Common myeloid progenitor, CD34-positive (primary cell): ENCODE measurements around the gene LSAMP.

Source experiments
- CTCF ChIA-PET: fragments of 350-600 bp; sonication (Branson Sonifier 250); formaldehyde crosslinking; loops from one replicate; lab custom pipeline; 2021; ENCODE audit warnings: antibody characterized with exemption; lab: Charles Lee
- POLR2A ChIA-PET: fragments of 350-600 bp; sonication (Branson Sonifier 250); formaldehyde crosslinking; loops from one replicate; lab custom pipeline; 2021; ENCODE audit warnings: antibody characterized with exemption; lab: Charles Lee
- DNase-seq, 3 donors: peaks; one replicate each; pipeline versions ENCODE4 v3.0.0 to v3.0.0-alpha.2; 2013
- H3K27ac ChIP-seq, 2 experiments: 1 replicate in 1 of 2; 2 replicates in 1 of 2; pipeline ENCODE4 v1.7.0; 2013; ENCODE audit warnings: inconsistent platforms in 2 of 2, low read length in 2 of 2, mild to moderate bottlenecking in 2 of 2, low read depth in 1 of 2, moderate library complexity in 1 of 2; ENCODE audit not compliant: severe bottlenecking in 2 of 2, insufficient read depth in 1 of 2, poor library complexity in 1 of 2
- H3K27me3 ChIP-seq, 5 experiments: replicated peaks in 2 of 5; 1 replicate in 3 of 5; 2 replicates in 2 of 5; pipeline versions ENCODE4 v1.6.1 to v1.7.0; 2013; ENCODE audit warnings: low read length in 4 of 5, mild to moderate bottlenecking in 2 of 5, moderate library complexity in 2 of 5, inconsistent platforms in 1 of 5; ENCODE audit not compliant: insufficient read depth in 5 of 5, control insufficient read depth in 4 of 5
- H3K36me3 ChIP-seq, 4 experiments: 1 replicate in 2 of 4; 2 replicates in 2 of 4; pipeline versions ENCODE4 v1.6.1 to v1.7.0; 2013; ENCODE audit warnings: low read length in 3 of 4, control low read depth in 1 of 4, mild to moderate bottlenecking in 1 of 4; ENCODE audit not compliant: control insufficient read depth in 4 of 4, insufficient read depth in 4 of 4
- H3K4me1 ChIP-seq, 4 experiments: 1 replicate in 3 of 4; 2 replicates in 1 of 4; pipeline versions ENCODE4 v1.6.1 to v1.7.1; 2013; ENCODE audit warnings: low read length in 3 of 4, mild to moderate bottlenecking in 3 of 4, control low read depth in 1 of 4, inconsistent platforms in 1 of 4, moderate library complexity in 1 of 4; ENCODE audit not compliant: control insufficient read depth in 4 of 4, insufficient read depth in 4 of 4; ENCODE audit errors: control extremely low read depth in 1 of 4
- H3K4me3 ChIP-seq, 7 experiments: 1 replicate in 4 of 7; 2 replicates in 3 of 7; pipeline versions ENCODE4 v1.5.1 to v1.7.0; 2013; ENCODE audit warnings: mild to moderate bottlenecking in 7 of 7, low read length in 6 of 7, moderate library complexity in 6 of 7, inconsistent platforms in 2 of 7, low read depth in 2 of 7, control low read depth in 1 of 7; ENCODE audit not compliant: insufficient read depth in 4 of 7, control insufficient read depth in 1 of 7; ENCODE audit errors: extremely low read depth in 1 of 7
- H3K9me3 ChIP-seq, 5 experiments: 1 replicate in 4 of 5; 2 replicates in 1 of 5; pipeline versions ENCODE4 v1.6.1 to v1.7.1; 2013; ENCODE audit warnings: low read length in 4 of 5, mild to moderate bottlenecking in 2 of 5, inconsistent platforms in 1 of 5, low read depth in 1 of 5, moderate library complexity in 1 of 5; ENCODE audit not compliant: control insufficient read depth in 4 of 5, insufficient read depth in 2 of 5; ENCODE audit errors: control extremely low read depth in 1 of 5
- WGBS: methylation state at CpG from one replicate; pipeline ENCODE4 v1.1.5; 2013; ENCODE audit not compliant: insufficient coverage; 5-methylcytosine and 5-hydroxymethylcytosine counted together

Gene LSAMP

DNA sequence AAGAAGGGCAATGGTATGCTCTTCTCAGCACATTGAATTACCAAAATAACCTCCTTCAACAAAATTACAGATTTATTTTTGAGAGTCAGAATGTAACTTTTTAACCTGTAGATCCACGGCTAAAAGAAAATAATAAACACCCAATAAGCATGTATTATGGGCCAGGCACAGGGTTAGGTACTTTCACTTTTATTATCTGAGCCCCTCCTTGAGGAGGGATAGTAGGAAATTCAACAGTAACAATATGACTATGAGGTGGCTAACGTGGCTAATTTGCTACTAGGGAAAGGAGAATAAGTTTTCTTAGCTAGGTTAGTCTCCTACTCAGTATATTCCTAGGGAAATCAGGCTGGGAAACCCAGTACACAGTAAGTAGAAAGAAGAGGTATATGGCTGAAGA, 515.1 kb downstream of the LSAMP start:
- WGBS, result 80% methylated on average over 1 of the region's 2 CpGs
- Histone ChIP-seq H3K27ac (no peak overlapping the region), H3K27me3 (peaks cover 0 to 2% (median 0%) of the 10 kb centered on the region in 5 experiments), H3K4me3 (no peak overlapping the region), H3K36me3 (no peaks in the 10 kb centered on the region), H3K4me1 (no peaks in the 10 kb centered on the region), H3K9me3 (no peaks in the 10 kb centered on the region)
- ChIA-PET CTCF (no interaction called here), POLR2A (no interaction called here)
- DNase-seq, result no peak

DNA sequence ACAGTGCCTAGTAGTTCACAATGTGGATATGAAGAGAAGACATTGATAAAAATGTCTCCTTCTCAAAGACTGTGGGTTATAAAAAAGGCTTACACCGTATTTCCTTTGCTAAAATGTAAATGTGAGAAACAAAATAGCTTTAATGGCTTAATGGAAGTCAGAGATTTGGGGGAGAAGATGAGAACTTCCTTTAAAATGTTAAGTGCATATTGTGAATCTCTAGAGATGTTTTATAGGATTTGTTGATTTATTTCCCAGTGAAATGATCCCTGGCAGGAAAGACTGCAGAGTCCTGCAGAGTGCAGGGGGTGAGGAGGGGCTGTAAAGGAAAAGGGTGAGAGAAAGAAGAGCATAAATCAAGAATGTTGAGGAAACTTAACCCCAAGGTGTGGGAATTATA, 516.9 kb downstream of the LSAMP start:
- POLR2A ChIA-PET, result no interaction called here
- DNase-seq, result no peak
- WGBS, result 43% methylated on average over 1 of the region's 1 CpG

GRCh38 chr3:115927197-115927596, 518.1 kb downstream of the LSAMP start:
- CTCF ChIA-PET, result no interaction called here
- H3K4me1 ChIP-seq, result no peaks in the 10 kb centered on the region
- no peak for DNase-seq

More for the DNA sequence above, 516.9 kb downstream of the LSAMP start:
- Histone ChIP-seq H3K9me3 (no peaks in the 10 kb centered on the region), H3K36me3 (no peaks in the 10 kb centered on the region), H3K4me3 (no peak overlapping the region), H3K4me1 (no peaks in the 10 kb centered on the region), H3K27me3 (peaks cover 0 to 2% (median 0%) of the 10 kb centered on the region in 5 experiments), H3K27ac (no peak overlapping the region)
- CTCF ChIA-PET, result no interaction called here

DNA sequence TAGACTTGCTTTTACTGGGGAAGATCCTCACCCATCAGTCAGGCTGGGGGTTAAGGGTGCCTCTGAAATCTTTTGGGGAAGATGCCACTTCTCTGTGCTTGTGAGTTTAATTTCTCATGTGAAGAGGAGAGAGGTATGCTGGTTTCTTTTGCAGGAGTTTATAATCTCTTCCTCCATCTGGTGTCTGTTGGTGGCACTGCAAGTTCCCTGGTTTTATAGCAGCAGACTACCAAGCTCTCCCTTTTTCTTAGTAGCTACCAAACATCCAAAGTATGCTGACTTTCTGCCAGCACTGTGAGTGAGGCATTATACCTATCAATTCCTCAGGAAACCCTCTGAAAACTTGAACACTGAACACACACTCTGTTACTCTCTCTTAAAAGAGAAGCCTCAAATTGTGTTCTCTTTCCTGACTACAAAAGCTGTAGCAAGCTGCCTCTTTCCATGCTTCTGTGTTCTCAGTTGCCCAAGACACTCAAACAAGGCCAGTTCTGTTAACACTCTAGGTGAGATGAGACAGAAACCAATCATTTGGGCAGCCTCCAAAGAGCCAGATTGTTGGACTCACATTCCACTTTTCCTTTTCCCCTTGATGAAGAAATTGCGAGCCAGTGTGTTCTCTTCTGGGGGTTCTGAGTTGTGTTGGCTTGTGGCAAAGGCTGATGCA, 522.5 kb downstream of the LSAMP start:
- no CpG with 5 or more reads among the region's 1 CpG for WGBS
- Histone ChIP-seq H3K4me1 (no peaks in the 10 kb centered on the region), H3K27me3 (no peaks in the 10 kb centered on the region), H3K36me3 (no peaks in the 10 kb centered on the region), H3K27ac (no peak overlapping the region), H3K9me3 (no peaks in the 10 kb centered on the region), H3K4me3 (no peak overlapping the region)
- ChIA-PET CTCF (no interaction called here), POLR2A (no interaction called here)
- no peak for DNase-seq

More at GRCh38 chr3:115927197-115927596, 518.1 kb downstream of the LSAMP start:
- Histone ChIP-seq H3K4me3 (no peak overlapping the region), H3K9me3 (no peaks in the 10 kb centered on the region), H3K27me3 (no peaks in the 10 kb centered on the region), H3K36me3 (no peaks in the 10 kb centered on the region), H3K27ac (no peak overlapping the region)
- POLR2A ChIA-PET, result no interaction called here

DNA sequence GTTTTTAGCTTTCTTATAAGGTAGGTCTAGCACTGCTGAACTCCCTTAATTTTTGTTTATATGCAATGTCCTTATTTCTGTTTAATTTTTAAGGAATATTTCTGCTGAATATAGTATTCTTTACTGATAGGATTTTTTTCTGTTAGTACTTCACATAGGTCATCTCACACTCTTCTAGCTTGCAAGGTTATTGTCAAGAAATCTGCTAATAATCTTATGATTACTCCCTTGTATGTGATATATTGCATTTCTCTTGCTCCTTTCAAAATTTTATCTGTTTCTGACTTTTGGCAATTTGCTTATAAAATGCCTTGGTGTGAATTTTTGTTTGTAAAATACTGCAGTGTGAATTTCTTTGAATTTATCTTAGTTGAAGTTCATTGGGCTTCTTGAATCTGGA, 523.6 kb downstream of the LSAMP start:
- H3K36me3 ChIP-seq, result no peaks in the 10 kb centered on the region
- CTCF ChIA-PET, result no interaction called here

DNA sequence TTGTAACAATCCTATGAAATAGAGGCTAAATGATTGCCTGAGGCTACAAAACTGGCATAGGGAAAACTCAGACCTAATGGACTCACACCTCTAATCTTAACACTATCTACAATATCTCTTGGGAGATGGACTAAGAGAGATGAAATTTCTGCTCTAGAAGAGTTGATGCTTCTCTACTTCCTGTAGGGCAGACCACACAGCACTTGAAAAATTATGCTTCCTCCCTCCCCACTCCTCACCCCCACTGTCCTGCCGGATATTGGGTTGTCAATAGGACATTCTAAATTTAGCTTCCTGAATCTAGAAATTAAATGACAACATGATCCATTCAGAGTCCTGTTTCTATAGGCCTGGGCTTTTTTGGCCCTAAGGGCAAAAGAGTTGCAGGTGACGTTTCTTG, 526.4 kb downstream of the LSAMP start:
- H3K27ac ChIP-seq, result no peak overlapping the region
- H3K4me3 ChIP-seq, result no peak overlapping the region
- ChIA-PET CTCF (no interaction called here), POLR2A (no interaction called here)
- H3K27me3 ChIP-seq, result no peaks in the 10 kb centered on the region
- no peaks in the 10 kb centered on the region for H3K4me1 ChIP-seq
- H3K9me3 ChIP-seq, result no peaks in the 10 kb centered on the region
- DNase-seq, result no peak
- H3K36me3 ChIP-seq, result no peaks in the 10 kb centered on the region
- 67% methylated on average over 1 of the region's 2 CpGs for WGBS

More for the DNA sequence above, 523.6 kb downstream of the LSAMP start:
- DNase-seq, result no peak
- no peaks in the 10 kb centered on the region for H3K9me3 ChIP-seq
- no peak overlapping the region for H3K27ac ChIP-seq
- no peak overlapping the region for H3K4me3 ChIP-seq
- no peaks in the 10 kb centered on the region for H3K4me1 ChIP-seq
- H3K27me3 ChIP-seq, result no peaks in the 10 kb centered on the region
- POLR2A ChIA-PET, result no interaction called here

DNA sequence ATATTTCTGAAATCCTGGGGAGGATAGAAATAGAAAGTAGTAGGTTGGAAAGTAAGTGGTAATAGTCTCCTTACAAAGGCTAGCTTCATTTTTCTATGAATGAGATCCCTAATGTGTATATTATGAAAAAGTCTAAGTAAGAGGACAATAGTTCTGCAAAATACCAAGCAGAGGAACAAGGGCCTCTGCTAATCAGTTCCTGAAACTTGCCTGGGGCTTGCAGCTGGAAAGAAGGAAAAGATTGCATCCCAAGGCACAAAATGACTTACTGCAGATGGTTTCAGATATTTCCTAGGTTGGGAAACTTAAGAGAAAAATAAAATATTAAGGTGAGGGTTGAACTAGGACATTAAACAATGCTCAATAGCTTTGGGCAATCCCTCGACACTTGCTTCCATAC, 528.4 kb downstream of the LSAMP start:
- Histone ChIP-seq H3K9me3 (no peaks in the 10 kb centered on the region), H3K4me3 (no peak overlapping the region), H3K27ac (no peak overlapping the region), H3K4me1 (no peaks in the 10 kb centered on the region), H3K36me3 (no peaks in the 10 kb centered on the region), H3K27me3 (no peaks in the 10 kb centered on the region)
- POLR2A ChIA-PET, result no interaction called here
- CTCF ChIA-PET, result no interaction called here
- DNase-seq, result no peak
- no CpG with 5 or more reads among the region's 1 CpG for WGBS
